BJ (cell line): ENCODE measurements around the gene SIN3B. TPM values are rescaled to one million over a fixed set of nuclear protein-coding genes. Genes with fewer than 3 reads are reported as not detected.

ENCODE experiments used
- CTCF ChIA-PET: fragments of 350-600 bp; formaldehyde crosslinking; extraction: SDS; loops from one replicate; lab custom pipeline; 2021; ENCODE audit warnings: antibody characterized with exemption, inconsistent platforms; lab: Yijun Ruan, JAX
- POLR2A ChIA-PET: fragments of 300-600 bp; sonication (Branson Sonifier 250); formaldehyde crosslinking; extraction: SDS; loops from one replicate; lab custom pipeline; 2021; ENCODE audit warnings: antibody characterized with exemption; lab: Charles Lee
- DNase-seq: peaks from one replicate; pipeline ENCODE4 v3.0.0-alpha.2; 2011; ENCODE audit warnings: low read depth
- H3K27me3 ChIP-seq: 2 replicates; pipeline ENCODE4 v1.6.0; 2011; ENCODE audit warnings: low read length; ENCODE audit not compliant: control insufficient read depth, insufficient read depth
- H3K36me3 ChIP-seq: 2 replicates; pipeline ENCODE4 v1.5.1; 2011; ENCODE audit warnings: low read length; ENCODE audit not compliant: control insufficient read depth, insufficient read depth
- H3K4me3 ChIP-seq: 2 replicates; pipeline ENCODE4 v1.5.1; 2011; ENCODE audit warnings: low read depth, mild to moderate bottlenecking, control low read depth, low read length
- CTCF ChIP-seq: IDR thresholded peaks from 2 replicates; pipeline ENCODE4 v1.5.1; 2011; ENCODE audit warnings: low read depth, mild to moderate bottlenecking, control low read depth, inconsistent platforms, low read length, moderate library complexity; ENCODE audit not compliant: insufficient read depth
- polyA plus RNA-seq: library from polyadenylated mRNA; depleted of rRNA; stranded (reverse); fragments of >200 nt; gene quantifications from 2 replicates; pipeline ENCODE4 v1.2.3, GENCODE V29; 2011

SIN3B gene
- polyA plus RNA-seq, 1 experiment, result 25.5 TPM

DNA sequence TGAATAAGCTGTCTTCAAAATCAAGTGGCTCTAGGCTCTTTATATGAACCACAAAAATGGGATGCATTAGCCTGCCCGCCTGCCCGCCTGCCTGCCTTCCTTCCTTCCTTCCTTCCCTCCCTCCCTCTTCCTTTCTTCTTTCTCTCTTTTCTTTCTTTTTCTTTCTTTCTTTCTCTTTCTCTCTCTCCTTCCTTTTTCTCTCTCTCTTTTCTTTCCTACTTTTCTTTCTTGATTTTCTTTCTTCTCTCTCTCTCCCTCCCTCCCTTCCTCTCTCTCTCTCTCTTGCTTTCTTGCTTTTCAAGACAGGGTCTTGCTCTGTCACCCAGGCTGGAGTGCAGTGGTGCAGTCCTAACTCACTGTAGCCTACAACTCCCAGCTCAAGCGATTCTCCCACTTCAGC lies 86.5 kb downstream of the SIN3B start:
- no peak for TF ChIP-seq CTCF
- no peaks in the 10 kb centered on the region for H3K27me3 ChIP-seq
- POLR2A ChIA-PET, result no interaction called here
- H3K36me3 ChIP-seq, result no peaks in the 10 kb centered on the region
- H3K4me3 ChIP-seq, result no peak overlapping the region
- CTCF ChIA-PET, result interaction anchor here (1.6 kb wide), 1 partner anchor 9 kb away, joined by 3 read pairs; no protein-coding TSS in a partner anchor
- DNase-seq, result no peak

- no peaks in the 10 kb centered on the region for H3K36me3 ChIP-seq
- TF ChIP-seq CTCF, result no peak
- CTCF ChIA-PET, result interaction anchor here (1.1 kb wide), 1 partner anchor 8 kb away, joined by 6 read pairs; no protein-coding TSS in a partner anchor
- DNase-seq, result no peak
- H3K27me3 ChIP-seq, result no peaks in the 10 kb centered on the region
- POLR2A ChIA-PET, result no interaction called here
- no peak overlapping the region for H3K4me3 ChIP-seq
These were observed 88.2 kb downstream of the SIN3B start for GRCh38 chr19:16917401-16917800.

- no peak overlapping the region for H3K4me3 ChIP-seq
- ChIA-PET CTCF (no interaction called here), POLR2A (no interaction called here)
These were observed 90.3 kb downstream of the SIN3B start for GRCh38 chr19:16919496-16919895.

GRCh38 chr19:16920816-16921529 lies 91.8 kb downstream of the SIN3B start:
- ChIA-PET CTCF (interaction anchor here (1.2 kb wide), 1 partner anchor 41 kb away, joined by 3 read pairs; no protein-coding TSS in a partner anchor), POLR2A (no interaction called here)
- no peak for TF ChIP-seq CTCF

More at GRCh38 chr19:16919496-16919895, 90.3 kb downstream of the SIN3B start:
- no peaks in the 10 kb centered on the region for H3K36me3 ChIP-seq
- DNase-seq, result no peak
- H3K27me3 ChIP-seq, result no peaks in the 10 kb centered on the region
- TF ChIP-seq CTCF, result no peak

DNA sequence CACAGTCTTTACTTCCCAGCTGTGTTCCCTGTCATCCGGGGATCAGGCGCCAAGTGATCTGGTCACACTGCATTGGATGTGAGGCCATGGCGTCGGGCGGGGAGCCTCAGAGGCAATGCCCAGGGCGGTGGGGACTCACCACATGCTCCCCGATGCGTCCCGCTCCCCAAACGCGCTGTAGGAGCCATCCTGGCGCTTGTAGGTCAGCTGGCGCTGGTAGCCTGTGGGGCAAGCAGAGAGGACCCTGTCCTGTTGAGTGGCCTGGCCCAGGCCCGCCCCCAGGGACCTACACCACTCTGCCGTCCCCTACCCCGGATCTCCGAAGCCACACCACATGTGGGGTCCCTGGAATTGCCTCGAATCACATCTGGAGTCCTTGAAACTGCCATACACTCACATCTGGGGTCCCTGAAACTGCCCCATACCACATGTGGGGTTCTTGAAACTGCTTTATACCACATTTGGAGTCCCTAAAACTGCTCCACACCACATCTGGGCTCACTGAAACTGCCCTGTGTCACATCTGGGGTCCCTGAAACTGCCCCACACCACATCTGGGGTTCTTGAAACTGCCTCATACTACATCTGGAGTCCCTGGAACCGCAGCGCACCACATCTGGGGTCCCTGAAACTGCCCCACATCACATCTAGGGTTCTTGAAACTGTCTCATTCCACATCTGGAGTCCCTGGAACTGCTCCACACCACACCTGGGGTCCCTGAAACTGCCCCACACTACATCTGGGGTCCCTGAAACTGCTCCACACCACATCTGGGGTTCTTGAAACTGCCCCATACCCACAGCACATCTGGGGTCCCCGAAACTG lies 92.8 kb downstream of the SIN3B start:
- CTCF ChIA-PET, result no interaction called here
- no peak for DNase-seq
- no peak for TF ChIP-seq CTCF
- Histone ChIP-seq H3K27me3 (no peaks in the 10 kb centered on the region), H3K4me3 (no peak overlapping the region), H3K36me3 (no peaks in the 10 kb centered on the region)
- POLR2A ChIA-PET, result no interaction called here

More at GRCh38 chr19:16920816-16921529, 91.8 kb downstream of the SIN3B start:
- no peak overlapping the region for H3K4me3 ChIP-seq
- no peaks in the 10 kb centered on the region for H3K36me3 ChIP-seq
- no peak for DNase-seq
- no peaks in the 10 kb centered on the region for H3K27me3 ChIP-seq
